ENCODE data around the gene DAPK2.

DNA sequence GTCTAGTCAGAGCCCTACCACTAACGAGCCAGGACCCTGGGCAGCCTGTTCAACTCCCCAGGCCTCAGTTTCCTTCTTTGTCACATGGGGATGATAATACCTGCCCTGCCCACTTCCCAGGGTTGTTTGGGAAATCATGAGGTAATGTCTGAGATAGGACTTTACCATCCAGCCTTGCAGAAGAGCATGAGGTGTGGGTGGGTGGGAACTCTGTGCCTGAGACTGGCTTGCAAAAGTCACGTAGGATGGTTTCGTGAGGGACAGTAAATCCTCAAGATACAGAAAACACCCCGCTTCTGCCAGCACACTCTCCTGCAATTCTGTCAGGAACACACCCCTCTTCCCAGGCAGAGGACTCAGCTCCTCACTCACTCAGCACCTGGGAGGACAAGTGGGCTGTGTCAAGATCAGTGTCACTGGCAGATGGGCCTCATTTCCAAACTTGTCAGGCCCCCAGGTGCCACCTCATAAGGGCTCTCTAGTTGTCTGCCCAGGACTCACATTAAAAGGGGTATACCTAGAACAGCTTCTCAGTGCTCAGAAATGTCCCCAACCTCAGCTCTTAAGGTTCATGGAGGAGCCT, 58.4 kb downstream of the DAPK2 start:
- TF ChIP-seq SUZ12 (IDR thresholded peaks at IDR 0.05) (no peak), SP1 (IDR thresholded peaks at IDR 0.05) (no peak), FOXK2 (IDR thresholded peaks at IDR 0.05) (no peak), FOXM1 (IDR thresholded peaks at IDR 0.05; ENCODE audit: borderline replicate concordance) (no peak), L3MBTL2 (conservative IDR thresholded peaks at IDR 0.05) (no peak)

All from HEK293T (cell line).